HepG2 (cell line): Measurements from ENCODE around the gene OPRL1. TPM values are rescaled to one million over a fixed set of nuclear protein-coding genes. Genes with fewer than 3 reads are reported as not detected.

Experiments used
- ATAC-seq: fragments of 200-7000 bp; cut with Tn5 transposase; 3 replicates; pipeline ENCODE4 v1.9.1; 2020; ENCODE audit warnings: mild to moderate bottlenecking, moderate library complexity
- BruUV-seq: library from RNA; stranded (reverse); fragments of 400-500 nt; replicated peaks from 2 replicates; lab custom pipeline; 2021; lab: Mats Ljungman, UMichigan
- CTCF ChIA-PET: fragments of 300-600 bp; formaldehyde crosslinking; extraction: SDS; loops from one replicate; lab custom pipeline; 2021; ENCODE audit warnings: low total read pairs, inconsistent platforms, low intra/inter-chr PET ratio; lab: Yijun Ruan, JAX
- POLR2A ChIA-PET: fragments of 350-600 bp; sonication (Branson Sonifier 250); formaldehyde crosslinking; loops from one replicate; lab custom pipeline; 2020; ENCODE audit warnings: antibody characterized with exemption, inconsistent platforms; lab: Yijun Ruan, JAX
- DNase-seq: peaks from one replicate; pipeline ENCODE4 v3.0.0-alpha.2; 2015; ENCODE audit warnings: low spot score
- FAIRE-seq: peaks from 3 replicates; lab custom pipeline; 2011; peaks lifted over from hg19 to GRCh38; lab: Jason Lieb, UNC
- H2AFZ ChIP-seq: one replicate; pipeline ENCODE4 v1.6.1; 2011; ENCODE audit warnings: low read length, inconsistent platforms
- H3K27ac ChIP-seq: fragments of 300-600 bp; 3 replicates; pipeline ENCODE4 v1.8.0; 2011; ENCODE audit warnings: mixed run types, mild to moderate bottlenecking, mixed read lengths, low read length, inconsistent platforms; ENCODE audit not compliant: insufficient read depth; ENCODE audit errors: extremely low read length
- H3K27me3 ChIP-seq, 2 experiments: fragments of 200-600 bp in 1 of 2; 2 replicates in 1 of 2; 3 replicates in 1 of 2; pipeline versions ENCODE4 v1.6.0 to v1.8.0; 2011; ENCODE audit warnings: low read length in 2 of 2, mild to moderate bottlenecking in 2 of 2, moderate library complexity in 2 of 2, inconsistent platforms in 1 of 2; ENCODE audit not compliant: insufficient read depth in 2 of 2, control insufficient read depth in 1 of 2
- H3K36me3 ChIP-seq, 2 experiments: fragments of 200-600 bp in 1 of 2; replicated peaks in 1 of 2; 2 replicates in 1 of 2; 3 replicates in 1 of 2; pipeline versions ENCODE4 v1.5.1 to v1.8.0; 2011; ENCODE audit warnings: low read length in 2 of 2, inconsistent platforms in 1 of 2; ENCODE audit not compliant: insufficient read depth in 2 of 2, control insufficient read depth in 1 of 2
- H3K4me1 ChIP-seq: 2 replicates; pipeline ENCODE4 v1.5.1; 2012; ENCODE audit warnings: low read length, inconsistent platforms; ENCODE audit not compliant: insufficient read depth
- H3K4me2 ChIP-seq: 2 replicates; pipeline ENCODE4 v1.6.0; 2011; ENCODE audit warnings: low read depth, low read length, inconsistent platforms
- H3K4me3 ChIP-seq, 3 experiments: fragments of 200-600 bp in 1 of 3; sonication (generic), shearing (Covaris generic) in 1 of 3; replicated peaks in 1 of 3; 2 replicates each; pipeline ENCODE4 v1.5.1; 2011 to 2016; ENCODE audit warnings: low read length in 3 of 3, inconsistent platforms in 2 of 3, low read depth in 2 of 3, mild to moderate bottlenecking in 2 of 3, control low read depth in 1 of 3, mixed read lengths in 1 of 3; ENCODE audit not compliant: insufficient read depth in 1 of 3
- H3K79me2 ChIP-seq: one replicate; pipeline ENCODE4 v1.6.1; 2011; ENCODE audit warnings: low read length, inconsistent platforms; ENCODE audit not compliant: insufficient read depth
- H3K9ac ChIP-seq: 2 replicates; pipeline ENCODE4 v1.6.0; 2011; ENCODE audit warnings: mild to moderate bottlenecking, low read depth, low read length, inconsistent platforms; ENCODE audit not compliant: insufficient read depth
- H3K9me3 ChIP-seq: 2 replicates; pipeline ENCODE4 v1.5.1; 2012; ENCODE audit warnings: mild to moderate bottlenecking, low read length
- H4K20me1 ChIP-seq: 2 replicates; pipeline ENCODE4 v1.6.0; 2011; ENCODE audit warnings: inconsistent platforms, mild to moderate bottlenecking, low read length, moderate library complexity; ENCODE audit not compliant: insufficient read depth
- CEBPG ChIP-seq: IDR thresholded peaks from 2 replicates; pipeline ENCODE4 v1.6.1; 2016
- CHCHD3 ChIP-seq: sonication (generic); formaldehyde crosslinking; IDR thresholded peaks from 2 replicates; pipeline ENCODE4 v1.8.0; 2022; ENCODE audit warnings: mild to moderate bottlenecking, missing genetic modification reagents, moderate library complexity
- GABPB1 ChIP-seq: IDR thresholded peaks from 2 replicates; pipeline ENCODE4 v1.6.1; 2016; ENCODE audit warnings: mild to moderate bottlenecking, missing genetic modification reagents, moderate library complexity, missing compliant biosample characterization
- HDAC6 ChIP-seq: fragments of 200-600 bp; sonication (generic); IDR thresholded peaks from 2 replicates; pipeline ENCODE4 v1.7.0; 2017; ENCODE audit warnings: mild to moderate bottlenecking, antibody characterized with exemption, low read length, low read depth
- KDM4B ChIP-seq: sonication (generic); formaldehyde crosslinking; IDR thresholded peaks from 2 replicates; pipeline ENCODE4 v1.4.0; 2020; ENCODE audit warnings: missing genetic modification reagents
- NFE2L2 ChIP-seq: fragments of 150-350 bp; IDR thresholded peaks from 2 replicates; pipeline ENCODE4 v1.6.1; 2014; ENCODE audit warnings: low read length
- TAF15 ChIP-seq: fragments of 200-400 bp; formaldehyde crosslinking; IDR thresholded peaks from one replicate; pipeline ENCODE4 v1.6.1; 2018; ENCODE audit warnings: mild to moderate bottlenecking, low read depth, low read length; ENCODE audit not compliant: poor library complexity, severe bottlenecking
- ZEB1 ChIP-seq: IDR thresholded peaks from 2 replicates; pipeline ENCODE4 v1.6.1; 2012; ENCODE audit warnings: mild to moderate bottlenecking, low read depth, inconsistent platforms; ENCODE audit not compliant: insufficient replicate concordance
- ZFP36L1 ChIP-seq: sonication (generic); formaldehyde crosslinking; IDR thresholded peaks from 2 replicates; pipeline ENCODE4 v1.8.0; 2022; ENCODE audit warnings: mild to moderate bottlenecking, missing genetic modification reagents, moderate library complexity
- ZFP37 ChIP-seq: sonication (generic); formaldehyde crosslinking; IDR thresholded peaks from 2 replicates; pipeline ENCODE4 v1.4.0; 2020; ENCODE audit warnings: missing genetic modification reagents, borderline replicate concordance
- ZNF160 ChIP-seq: sonication (generic); formaldehyde crosslinking; IDR thresholded peaks from 2 replicates; pipeline ENCODE4 v1.8.0; 2022; ENCODE audit warnings: mild to moderate bottlenecking, inconsistent platforms, missing genetic modification reagents
- ZNF264 ChIP-seq: sonication (generic); formaldehyde crosslinking; IDR thresholded peaks from 2 replicates; pipeline ENCODE4 v1.4.0; 2020; ENCODE audit warnings: missing genetic modification reagents
- ZNF431 ChIP-seq: sonication (generic); formaldehyde crosslinking; IDR thresholded peaks from 2 replicates; pipeline ENCODE4 v1.9.0; 2022; ENCODE audit warnings: missing genetic modification reagents, low read depth, mild to moderate bottlenecking, borderline replicate concordance
- ZNF563 ChIP-seq: sonication (generic); formaldehyde crosslinking; IDR thresholded peaks from 2 replicates; pipeline ENCODE4 v1.8.0; 2022; ENCODE audit warnings: mild to moderate bottlenecking, moderate library complexity, missing genetic modification reagents
- WGBS: methylation state at CpG from one replicate; pipeline ENCODE4 v1.1.6; 2017; ENCODE audit warnings: low lambda C conversion rate; 5-methylcytosine and 5-hydroxymethylcytosine counted together
- in situ Hi-C: cut with HindIII; loops from 2 replicates; pipeline ENCODE4 v1.10.0; 2017; ENCODE audit warnings: low pct_unique_long_range_greater_than_20kb; ENCODE audit not compliant: extremely low pct_ligation_motif_present
- intact Hi-C: fragments of 100-400 bp; cut with micrococcal nuclease; formaldehyde crosslinking; loops from one replicate; pipeline ENCODE4 v1.10.0; 2022; ENCODE audit not compliant: unreplicated experiment
- polyA plus RNA-seq, 8 experiments: library from polyadenylated mRNA; depleted of rRNA in 3 of 8; stranded (reverse) in 7 of 8; unstranded in 1 of 8; fragments of >200 nt; fragmentation: Illumina TruSeq in 4 of 8; extraction: Trizol in 4 of 8; gene quantifications; 2 replicates each; pipeline versions ENCODE4 v1.2.1 to v1.2.3, GENCODE V29; 2011 to 2016; ENCODE audit warnings: low read depth in 4 of 8, missing spikeins in 1 of 8, mixed read lengths in 1 of 8; ENCODE audit not compliant: insufficient read depth in 1 of 8
- total RNA-seq, 5 experiments: library from RNA; depleted of rRNA; stranded (reverse); fragments of >200 nt; fragmentation: Illumina TruSeq; extraction: Trizol; gene quantifications; 2 replicates each; pipeline ENCODE4 v1.2.3, GENCODE V29; 2016; ENCODE audit warnings: low read depth in 1 of 5
- TF ChIP-seq, protein P1 (sequence below): sonication (generic); formaldehyde crosslinking; IDR thresholded peaks from 2 replicates; pipeline ENCODE4 v1.8.1; 2023; ENCODE audit warnings: mild to moderate bottlenecking, missing genetic modification reagents
- TF ChIP-seq, protein P2 (sequence below): IDR thresholded peaks from 2 replicates; pipeline ENCODE4 v1.6.1; 2016; ENCODE audit warnings: low read depth, control low read depth
- TF ChIP-seq, protein P3 (sequence below): sonication (generic); formaldehyde crosslinking; IDR thresholded peaks from 2 replicates; pipeline ENCODE4 v1.5.0; 2020; ENCODE audit warnings: missing genetic modification reagents
- TF ChIP-seq, protein P4 (sequence below): IDR thresholded peaks from 2 replicates; pipeline ENCODE4 v1.6.1; 2016; ENCODE audit warnings: mild to moderate bottlenecking, missing biosample characterization, missing genetic modification reagents

OPRL1 gene
- total and polyA plus RNA-seq, 2 of the 13 experiments (the other 11 are each of a cell fraction or from before 2014, with no cell fraction given): 0.35 to 0.71 TPM

DNA sequence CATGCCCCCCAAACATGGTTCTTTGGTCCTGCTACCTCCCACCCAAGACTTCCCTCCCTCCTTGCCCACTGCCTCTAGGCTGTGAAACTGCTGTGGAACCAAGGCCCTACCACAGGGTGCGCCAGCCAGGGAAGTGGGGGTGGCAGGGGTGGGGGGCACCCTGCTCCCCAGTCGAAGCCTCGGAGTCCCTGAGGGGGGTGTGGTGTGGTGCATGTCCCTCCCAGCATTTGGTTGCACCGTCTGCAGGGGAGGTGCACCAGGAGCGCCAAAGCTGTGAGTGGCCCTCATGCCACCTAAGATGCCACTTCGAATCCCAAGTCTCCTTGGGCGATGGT lies 2.4 kb upstream of the OPRL1 start:
- DNase-seq: no peak
- Histone ChIP-seq H3K27ac (no peak overlapping the region), H3K4me2 (no peak overlapping the region), H3K4me3 (no peak overlapping the region), H4K20me1 (0 out of 2 replicates have a peak, but pooled peaks cover 9% of the 10 kb centered on the region), H3K9ac (no peak overlapping the region), H2AFZ (no peak overlapping the region), H3K79me2 (no peaks in the 10 kb centered on the region), H3K27me3 (no peaks in the 10 kb centered on the region)
- intact Hi-C loops: no loop called here
- FAIRE-seq: no peak
- ChIA-PET POLR2A (interaction anchor here (4.9 kb wide), 1 partner anchor 12 kb away, joined by 25 read pairs; no protein-coding TSS in a partner anchor), CTCF (no interaction called here)
- WGBS: 88% methylated on average over 3 of the region's 7 CpGs
- no TSS peak for BruUV-seq
- TF ChIP-seq ZFP36L1 (CRISPR knock-in tag): no peak
- TF ChIP-seq CEBPG (CRISPR knock-in tag): no peak
- no peak for TF ChIP-seq ZEB1
- TF ChIP-seq, protein P1, sequence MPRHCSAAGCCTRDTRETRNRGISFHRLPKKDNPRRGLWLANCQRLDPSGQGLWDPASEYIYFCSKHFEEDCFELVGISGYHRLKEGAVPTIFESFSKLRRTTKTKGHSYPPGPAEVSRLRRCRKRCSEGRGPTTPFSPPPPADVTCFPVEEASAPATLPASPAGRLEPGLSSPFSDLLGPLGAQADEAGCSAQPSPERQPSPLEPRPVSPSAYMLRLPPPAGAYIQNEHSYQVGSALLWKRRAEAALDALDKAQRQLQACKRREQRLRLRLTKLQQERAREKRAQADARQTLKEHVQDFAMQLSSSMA (CRISPR knock-in tag): no peak
- TF ChIP-seq KDM4B (CRISPR knock-in tag): no peak
- TF ChIP-seq GABPB1 (CRISPR knock-in tag): no peak
- no peak for TF ChIP-seq CHCHD3
- TF ChIP-seq, protein P2, sequence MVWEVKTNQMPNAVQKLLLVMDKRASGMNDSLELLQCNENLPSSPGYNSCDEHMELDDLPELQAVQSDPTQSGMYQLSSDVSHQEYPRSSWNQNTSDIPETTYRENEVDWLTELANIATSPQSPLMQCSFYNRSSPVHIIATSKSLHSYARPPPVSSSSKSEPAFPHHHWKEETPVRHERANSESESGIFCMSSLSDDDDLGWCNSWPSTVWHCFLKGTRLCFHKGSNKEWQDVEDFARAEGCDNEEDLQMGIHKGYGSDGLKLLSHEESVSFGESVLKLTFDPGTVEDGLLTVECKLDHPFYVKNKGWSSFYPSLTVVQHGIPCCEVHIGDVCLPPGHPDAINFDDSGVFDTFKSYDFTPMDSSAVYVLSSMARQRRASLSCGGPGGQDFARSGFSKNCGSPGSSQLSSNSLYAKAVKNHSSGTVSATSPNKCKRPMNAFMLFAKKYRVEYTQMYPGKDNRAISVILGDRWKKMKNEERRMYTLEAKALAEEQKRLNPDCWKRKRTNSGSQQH (CRISPR knock-in tag): no peak
- no peak for TF ChIP-seq ZFP37 (CRISPR knock-in tag)
- no peak for TF ChIP-seq NFE2L2
- no peak for TF ChIP-seq TAF15
- TF ChIP-seq HDAC6: no peak
- TF ChIP-seq ZNF563: no peak
- TF ChIP-seq ZNF264: no peak
- no peak for TF ChIP-seq ZNF431 (CRISPR knock-in tag)
- TF ChIP-seq, protein P3, sequence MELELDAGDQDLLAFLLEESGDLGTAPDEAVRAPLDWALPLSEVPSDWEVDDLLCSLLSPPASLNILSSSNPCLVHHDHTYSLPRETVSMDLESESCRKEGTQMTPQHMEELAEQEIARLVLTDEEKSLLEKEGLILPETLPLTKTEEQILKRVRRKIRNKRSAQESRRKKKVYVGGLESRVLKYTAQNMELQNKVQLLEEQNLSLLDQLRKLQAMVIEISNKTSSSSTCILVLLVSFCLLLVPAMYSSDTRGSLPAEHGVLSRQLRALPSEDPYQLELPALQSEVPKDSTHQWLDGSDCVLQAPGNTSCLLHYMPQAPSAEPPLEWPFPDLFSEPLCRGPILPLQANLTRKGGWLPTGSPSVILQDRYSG (CRISPR knock-in tag): no peak
- no peak for TF ChIP-seq ZNF160 (CRISPR knock-in tag)
- TF ChIP-seq, protein P4, sequence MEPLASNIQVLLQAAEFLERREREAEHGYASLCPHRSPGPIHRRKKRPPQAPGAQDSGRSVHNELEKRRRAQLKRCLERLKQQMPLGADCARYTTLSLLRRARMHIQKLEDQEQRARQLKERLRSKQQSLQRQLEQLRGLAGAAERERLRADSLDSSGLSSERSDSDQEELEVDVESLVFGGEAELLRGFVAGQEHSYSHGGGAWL: no peak
- TF ChIP-seq, all 625 proteins: peak for 0
- Histone ChIP-seq H3K4me1 (peaks cover 41% of the 10 kb centered on the region), H3K9me3 (no peaks in the 10 kb centered on the region), H3K36me3 (no peaks in the 10 kb centered on the region)
- no peak for ATAC-seq
- in situ Hi-C loops: no loop called here
